Measurements from ENCODE around the gene ITGAD.
A peak's percentile ranks its signal among the peaks of the same experiment; 100 is the strongest.

The ITGAD gene

GRCh38 chr16:31393056-31393455 is at the start of gene ITGAD:
Gene ITGAD (plus strand): TSS chr16:31393335. CDS start chr16:31393361, 26 bp downstream.
- DNase-seq = no peak

- peak; percentile 29 for DNase-seq
Observed at GRCh38 chr16:31344712-31345111, 48.4 kb upstream of the ITGAD start.

- DNase-seq = no peak
Observed at GRCh38 chr16:31347445-31347844, 45.7 kb upstream of the ITGAD start.

- DNase-seq = no peak
Observed at GRCh38 chr16:31348579-31348978, 44.6 kb upstream of the ITGAD start.

- DNase-seq = peak; percentile 13
Observed at GRCh38 chr16:31350275-31351005, 42.7 kb upstream of the ITGAD start.

GRCh38 chr16:31351246-31351941 is 41.7 kb upstream of the ITGAD start:
- DNase-seq = no peak

- peak; percentile 53 for DNase-seq
Observed at GRCh38 chr16:31351942-31352325, 41.2 kb upstream of the ITGAD start.

GRCh38 chr16:31352376-31353115 is 40.6 kb upstream of the ITGAD start:
- no peak for DNase-seq

- DNase-seq = peak; percentile 82
Observed at GRCh38 chr16:31354394-31355291, 38.5 kb upstream of the ITGAD start, which contains the start of gene ITGAX. Gene ITGAX (plus strand): TSS chr16:31355176. CDS start chr16:31355255, 79 bp downstream.

GRCh38 chr16:31355431-31356100 is 37.6 kb upstream of the ITGAD start:
- no peak for DNase-seq

- no peak for DNase-seq
Observed at GRCh38 chr16:31356566-31357323, 36.4 kb upstream of the ITGAD start.

- no peak for DNase-seq
Observed at GRCh38 chr16:31357324-31358109, 35.6 kb upstream of the ITGAD start.

GRCh38 chr16:31360251-31360650 is 32.9 kb upstream of the ITGAD start:
- no peak for DNase-seq

GRCh38 chr16:31361201-31362110 is 31.7 kb upstream of the ITGAD start:
- DNase-seq = no peak

GRCh38 chr16:31362476-31363405 is 30.4 kb upstream of the ITGAD start:
- no peak for DNase-seq

GRCh38 chr16:31363721-31364120 is 29.4 kb upstream of the ITGAD start:
- DNase-seq = no peak

- no peak for DNase-seq
Observed at GRCh38 chr16:31364421-31364820, 28.7 kb upstream of the ITGAD start.

All from activated CD4-positive, alpha-beta T cell treated with anti-CD3 and anti-CD28 coated beads, Interleukin-2, amount 50 U/mL, for 16 hours (primary cell).